Stimulated activated CD4-positive, alpha-beta T cell treated with anti-CD3 and anti-CD28 coated beads, Interleukin-1b, Interleukin-23, amount 100 ng/mL, for 1 hour (primary cell): Measurements from ENCODE around the gene GRM7.

ENCODE experiments used
- DNase-seq, 2 donors: peaks; one replicate each; pipeline ENCODE4 v3.0.0-alpha.2; 2020; ENCODE audit warnings: low read depth in 2 of 2

Gene GRM7

GRCh38 chr3:7577513-7577912 is 716.6 kb downstream of the GRM7 start:
- no peak for DNase-seq

- DNase-seq: no peak
Observed at GRCh38 chr3:7581831-7582230, 720.9 kb downstream of the GRM7 start.

GRCh38 chr3:7585052-7585451 is 724.1 kb downstream of the GRM7 start:
- DNase-seq: no peak

GRCh38 chr3:7588236-7588635 is 727.3 kb downstream of the GRM7 start:
- DNase-seq: no peak

GRCh38 chr3:7589526-7589925 is 728.6 kb downstream of the GRM7 start:
- DNase-seq: no peak

- no peak for DNase-seq
Observed at GRCh38 chr3:7602297-7602696, 741.4 kb downstream of the GRM7 start.

GRCh38 chr3:7607083-7607482 is 746.2 kb downstream of the GRM7 start:
- no peak for DNase-seq

- DNase-seq: no peak
Observed at GRCh38 chr3:7607676-7608075, 746.8 kb downstream of the GRM7 start.

- DNase-seq: no peak
Observed at GRCh38 chr3:7610634-7611033, 749.7 kb downstream of the GRM7 start.

GRCh38 chr3:7615043-7615442 is 754.1 kb downstream of the GRM7 start:
- DNase-seq: no peak

GRCh38 chr3:7618606-7619005 is 757.7 kb downstream of the GRM7 start:
- no peak for DNase-seq

- no peak for DNase-seq
Observed at GRCh38 chr3:7620401-7620800, 759.5 kb downstream of the GRM7 start.

- DNase-seq: no peak
Observed at GRCh38 chr3:7621046-7621630, 760.2 kb downstream of the GRM7 start.

GRCh38 chr3:7621651-7622050 is 760.7 kb downstream of the GRM7 start:
- no peak for DNase-seq

- DNase-seq: no peak
Observed at GRCh38 chr3:7625021-7625420, 764.1 kb downstream of the GRM7 start.

GRCh38 chr3:7630351-7630911 is 769.5 kb downstream of the GRM7 start:
- DNase-seq: no peak

- DNase-seq: no peak
Observed at GRCh38 chr3:7630925-7631324, 770.0 kb downstream of the GRM7 start.

- DNase-seq: no peak
Observed at GRCh38 chr3:7632305-7632704, 771.4 kb downstream of the GRM7 start.

GRCh38 chr3:7637694-7638093 is 776.8 kb downstream of the GRM7 start:
- DNase-seq: no peak

GRCh38 chr3:7638103-7638502 is 777.2 kb downstream of the GRM7 start:
- DNase-seq: no peak

GRCh38 chr3:7640787-7641186 is 779.9 kb downstream of the GRM7 start:
- DNase-seq: no peak

GRCh38 chr3:7646851-7647250 is 785.9 kb downstream of the GRM7 start:
- DNase-seq: no peak

GRCh38 chr3:7650466-7650865 is 789.6 kb downstream of the GRM7 start:
- DNase-seq: no peak

- no peak for DNase-seq
Observed at GRCh38 chr3:7651274-7651673, 790.4 kb downstream of the GRM7 start.
